GM19099 (cell line): Measurements from ENCODE around the gene ACOX1.

ENCODE experiments used
- POLR2A ChIP-seq: IDR thresholded peaks from 3 replicates; pipeline ENCODE4 v1.6.1; 2011; ENCODE audit warnings: low read depth; ENCODE audit not compliant: insufficient read length; ENCODE audit errors: extremely low read depth

Gene ACOX1

GRCh38 chr17:75937652-75938051, 41.3 kb downstream of the ACOX1 start:
- TF ChIP-seq POLR2A, result no peak

GRCh38 chr17:75933808-75934207, 45.2 kb downstream of the ACOX1 start:
- TF ChIP-seq POLR2A, result no peak

DNA sequence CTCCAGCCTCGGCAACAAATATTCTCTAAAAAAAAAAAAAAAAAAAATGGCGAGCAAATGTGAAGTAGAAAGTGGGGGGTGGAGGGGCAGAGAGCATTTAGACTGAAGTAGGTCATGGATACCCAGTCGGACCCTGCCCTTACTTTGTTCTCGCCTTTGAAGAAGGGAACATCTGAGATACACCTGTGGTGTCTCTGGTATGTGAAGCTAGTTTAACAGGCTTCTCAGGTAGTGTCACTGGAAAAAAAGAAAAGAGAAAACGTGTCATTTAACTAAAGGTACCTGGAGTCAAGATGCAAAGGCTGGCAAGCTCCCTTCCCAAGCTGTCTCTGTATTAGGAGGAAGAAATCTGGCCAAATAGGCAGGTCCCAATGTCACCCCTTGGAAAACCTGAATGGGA, 46.1 kb downstream of the ACOX1 start:
- no peak for TF ChIP-seq POLR2A

- TF ChIP-seq POLR2A, result no peak
Observed at GRCh38 chr17:75931062-75931461, 47.9 kb downstream of the ACOX1 start.

GRCh38 chr17:75927286-75927922, 51.6 kb downstream of the ACOX1 start:
- TF ChIP-seq POLR2A, result no peak

DNA sequence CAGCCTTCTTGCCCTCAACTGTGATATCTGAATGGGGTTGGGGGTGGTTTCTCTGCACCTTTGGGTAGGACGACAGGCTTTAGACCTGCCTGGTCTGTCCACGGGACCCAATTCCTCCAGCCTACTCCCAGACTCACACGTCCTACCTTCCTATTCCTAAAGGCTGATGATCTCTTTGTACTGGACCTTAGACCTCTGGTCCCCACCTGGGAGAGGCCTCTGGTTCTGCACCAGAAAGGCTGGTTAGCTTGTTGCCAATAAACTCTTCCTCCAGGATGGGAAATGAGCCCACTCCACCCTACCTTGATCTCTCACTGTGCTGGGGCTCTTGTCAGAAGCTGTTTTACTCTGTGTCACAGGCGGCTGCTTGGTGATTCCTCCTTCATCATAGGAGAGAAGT, 52.5 kb downstream of the ACOX1 start:
- TF ChIP-seq POLR2A, result no peak

DNA sequence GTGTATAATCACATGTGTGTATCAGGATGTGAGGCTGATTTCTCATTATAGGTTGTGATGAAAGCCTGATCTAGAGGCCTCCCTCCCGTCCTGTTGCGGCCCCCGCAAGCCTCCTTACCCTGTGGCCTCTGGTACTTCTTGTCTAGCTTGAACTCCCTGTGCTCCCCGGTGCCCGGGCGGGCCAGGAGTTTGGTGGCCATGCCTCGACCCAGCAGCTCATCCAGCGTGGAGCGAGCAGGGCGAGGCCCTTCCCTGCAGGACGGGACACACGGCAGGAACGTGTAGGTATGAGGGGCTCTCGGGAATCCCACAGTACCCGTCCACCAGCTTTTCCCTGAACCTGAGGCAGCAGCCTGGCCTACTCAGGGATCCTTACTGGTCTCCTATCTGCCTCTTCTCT, 53.1 kb downstream of the ACOX1 start:
- no peak for TF ChIP-seq POLR2A

DNA sequence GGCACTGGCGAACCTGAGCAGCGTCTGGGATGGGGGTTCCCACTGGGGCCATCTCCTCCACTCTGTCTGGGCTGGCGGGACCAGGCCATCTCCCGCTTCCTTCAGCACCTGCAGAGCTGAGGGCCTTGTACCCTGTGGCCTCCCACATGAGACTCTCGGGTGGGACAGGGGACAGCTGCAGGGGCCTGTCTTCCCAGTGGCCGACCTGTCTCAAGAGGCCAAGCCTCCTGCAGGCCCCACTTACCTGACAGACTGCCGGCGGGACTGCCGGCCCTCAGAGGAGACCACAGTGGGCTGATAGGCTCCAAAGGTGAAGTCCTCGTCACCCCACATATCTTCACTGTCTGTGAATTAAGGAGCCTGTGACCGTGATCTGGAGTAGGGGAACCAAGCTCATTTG, 53.9 kb downstream of the ACOX1 start:
- no peak for TF ChIP-seq POLR2A

- TF ChIP-seq POLR2A, result no peak
Observed at GRCh38 chr17:75922963-75923874, 55.7 kb downstream of the ACOX1 start.

- TF ChIP-seq POLR2A, result no peak
Observed at GRCh38 chr17:75922173-75922961, 56.6 kb downstream of the ACOX1 start.

GRCh38 chr17:75921596-75921995, 57.4 kb downstream of the ACOX1 start:
- no peak for TF ChIP-seq POLR2A

- TF ChIP-seq POLR2A, result no peak
Observed at GRCh38 chr17:75920045-75920560, 58.9 kb downstream of the ACOX1 start.

GRCh38 chr17:75919611-75920010, 59.4 kb downstream of the ACOX1 start:
- TF ChIP-seq POLR2A, result no peak

DNA sequence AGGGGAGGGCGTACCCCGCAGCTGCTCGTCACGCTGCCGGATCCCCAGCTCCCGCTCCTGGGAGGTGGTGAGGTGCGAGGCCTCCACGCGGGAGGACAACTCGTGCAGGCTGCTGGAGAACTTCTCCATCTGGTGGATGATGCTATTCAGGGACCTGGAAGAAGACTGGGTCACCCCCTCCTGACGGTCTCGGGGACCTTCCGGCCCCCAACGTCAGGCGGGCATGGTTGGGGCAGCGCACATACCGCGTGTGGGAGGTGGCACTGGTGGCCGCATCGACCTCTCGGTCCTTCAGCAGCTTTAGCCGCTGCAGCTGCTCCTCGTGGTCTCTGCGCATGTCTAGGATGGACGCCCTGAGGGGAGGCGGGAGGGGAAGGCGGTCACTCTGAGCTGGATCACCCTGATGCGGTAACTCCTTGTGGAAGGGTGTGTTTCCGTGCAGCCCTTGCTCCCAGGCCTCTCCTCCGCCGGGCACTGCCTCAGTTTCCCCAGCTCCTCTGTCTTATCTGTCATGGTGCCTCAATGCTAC, 61.0 kb downstream of the ACOX1 start:
- no peak for TF ChIP-seq POLR2A
